Right lobe of liver (tissue), 4 donors: Measurements from ENCODE around the gene IL23R.

Source experiments
- CTCF ChIP-seq, 4 donors: fragments of 200-600 bp in 3 of 4; fragments of 450-650 bp in 1 of 4; IDR thresholded peaks; one replicate each; pipeline versions ENCODE4 v1.5.1 to v1.8.0; 2016 to 2022; ENCODE audit warnings: antibody characterized with exemption in 4 of 4, mild to moderate bottlenecking in 2 of 4
- POLR2A ChIP-seq: fragments of 450-650 bp; IDR thresholded peaks from one replicate; pipeline ENCODE4 v1.6.1; 2017; ENCODE audit warnings: antibody characterized with exemption, mild to moderate bottlenecking
- donor health status: DM: no; HTN: no; CAD: no.
- donor health status: DM: no; HTN: no; CAD: no.
- donor health status: DM: no; HTN: yes; CAD: no.

GRCh38 chr1:67134695-67135094 lies 31.6 kb upstream of the IL23R start, which contains the start of gene C1orf141:
- TF ChIP-seq CTCF (IDR thresholded peaks at IDR 0.05) (no peak), POLR2A (no peak)
